Activated CD8-positive, alpha-beta T cell treated with anti-CD3 and anti-CD28 coated beads for 36 hours (primary cell): ENCODE data around the gene INPP5A. TPM values are rescaled to one million over a fixed set of nuclear protein-coding genes. Genes with fewer than 3 reads are reported as not detected.

Source experiments
- ATAC-seq: fragments of 200-7000 bp; cut with Tn5 transposase; one replicate; pipeline ENCODE4 v1.10.0; 2021; ENCODE audit warnings: mild to moderate bottlenecking, moderate library complexity
- CTCF ChIA-PET: fragments of 350-600 bp; sonication (Branson Sonifier 250); formaldehyde crosslinking; loops from one replicate; lab custom pipeline; 2021; ENCODE audit warnings: antibody characterized with exemption; lab: Charles Lee
- POLR2A ChIA-PET: fragments of 350-600 bp; sonication (Branson Sonifier 250); formaldehyde crosslinking; loops from one replicate; lab custom pipeline; 2021; ENCODE audit warnings: antibody characterized with exemption; lab: Charles Lee
- DNase-seq: peaks from one replicate; pipeline ENCODE4 v3.0.0-alpha.2; 2020
- H3K27ac Mint-ChIP-seq: one replicate; pipeline ENCODE4 v1.8.0; 2021; ENCODE audit warnings: mild to moderate bottlenecking, mixed read lengths
- H3K27me3 Mint-ChIP-seq: one replicate; pipeline ENCODE4 v1.8.0; 2021; ENCODE audit warnings: mixed read lengths
- H3K36me3 Mint-ChIP-seq: one replicate; pipeline ENCODE4 v1.8.0; 2021; ENCODE audit warnings: low read depth, mixed read lengths
- H3K4me1 Mint-ChIP-seq: one replicate; pipeline ENCODE4 v1.8.0; 2021; ENCODE audit warnings: low read depth, mixed read lengths
- H3K4me3 Mint-ChIP-seq: one replicate; pipeline ENCODE4 v1.8.0; 2021; ENCODE audit warnings: mild to moderate bottlenecking, moderate library complexity, mixed read lengths
- H3K9me3 Mint-ChIP-seq: one replicate; pipeline ENCODE4 v1.8.0; 2021; ENCODE audit warnings: mixed read lengths
- CTCF ChIP-seq: fragments of 200-600 bp; IDR thresholded peaks from one replicate; pipeline ENCODE4 v1.8.0; 2022; ENCODE audit warnings: antibody characterized with exemption, mild to moderate bottlenecking
- intact Hi-C: fragments of 100-400 bp; cut with micrococcal nuclease; formaldehyde crosslinking; loops from one replicate; pipeline ENCODE4 v1.10.0; 2022
- total RNA-seq, 2 experiments: library from RNA; stranded (reverse); gene quantifications; one replicate each; pipeline ENCODE4 v1.2.3, GENCODE V29; 2021

INPP5A gene
- total RNA-seq, 2 experiments from 2014 or later, result 9.6 to 10.4 TPM

GRCh38 chr10:132808383-132809231 lies 271.0 kb downstream of the INPP5A start:
- Mint-ChIP-seq H3K27ac (no peak overlapping the region), H3K9me3 (no peaks in the 10 kb centered on the region), H3K36me3 (no peaks in the 10 kb centered on the region), H3K4me1 (no peaks in the 10 kb centered on the region), H3K27me3 (no peaks in the 10 kb centered on the region), H3K4me3 (no peak overlapping the region)
- POLR2A ChIA-PET, result no interaction called here
- intact Hi-C loops, result no loop called here
- no peak for ATAC-seq
- no peak for DNase-seq
- no peak for TF ChIP-seq CTCF
- CTCF ChIA-PET, result no interaction called here

- no peaks in the 10 kb centered on the region for H3K27me3 Mint-ChIP-seq
- intact Hi-C loops, result no loop called here
- H3K36me3 Mint-ChIP-seq, result no peaks in the 10 kb centered on the region
- ATAC-seq, result no peak
- H3K9me3 Mint-ChIP-seq, result no peaks in the 10 kb centered on the region
- ChIA-PET CTCF (no interaction called here), POLR2A (no interaction called here)
- DNase-seq, result no peak
- no peak for TF ChIP-seq CTCF
- H3K27ac Mint-ChIP-seq, result no peak overlapping the region
- no peaks in the 10 kb centered on the region for H3K4me1 Mint-ChIP-seq
- no peak overlapping the region for H3K4me3 Mint-ChIP-seq
These were observed 271.9 kb downstream of the INPP5A start for GRCh38 chr10:132809232-132810140.

- DNase-seq, result no peak
- Mint-ChIP-seq H3K9me3 (no peaks in the 10 kb centered on the region), H3K27ac (no peak overlapping the region), H3K36me3 (no peaks in the 10 kb centered on the region), H3K4me1 (no peaks in the 10 kb centered on the region), H3K27me3 (no peaks in the 10 kb centered on the region), H3K4me3 (no peak overlapping the region)
- ChIA-PET CTCF (no interaction called here), POLR2A (no interaction called here)
- no peak for ATAC-seq
- intact Hi-C loops, result no loop called here
- no peak for TF ChIP-seq CTCF
These were observed 272.7 kb downstream of the INPP5A start for GRCh38 chr10:132810141-132810806.

GRCh38 chr10:132810807-132811700 lies 273.5 kb downstream of the INPP5A start:
- ATAC-seq (no peak), DNase-seq (no peak)
- Mint-ChIP-seq H3K4me3 (no peak overlapping the region), H3K27ac (no peak overlapping the region), H3K36me3 (no peaks in the 10 kb centered on the region), H3K4me1 (no peaks in the 10 kb centered on the region), H3K27me3 (peaks cover 2% of the 10 kb centered on the region), H3K9me3 (no peaks in the 10 kb centered on the region)
- no peak for TF ChIP-seq CTCF
- intact Hi-C loops, result no loop called here
- ChIA-PET POLR2A (no interaction called here), CTCF (no interaction called here)
